Mucosa of descending colon (tissue), 3 donors: ENCODE results near the gene FIBCD1. TPM values are rescaled to one million over a fixed set of nuclear protein-coding genes. Genes with fewer than 3 reads are reported as not detected.

Source experiments
- ATAC-seq: fragments of 200-7000 bp; cut with Tn5 transposase; one replicate; pipeline ENCODE4 v1.9.1; 2020; ENCODE audit warnings: mild to moderate bottlenecking, moderate library complexity
- DNase-seq, 3 donors: peaks; one replicate each; pipeline ENCODE4 v3.0.0-alpha.2; 2020
- H3K36me3 ChIP-seq: fragments of 200-600 bp; one replicate; pipeline ENCODE4 v1.8.0; 2021; ENCODE audit warnings: low read depth, mild to moderate bottlenecking
- H3K4me1 ChIP-seq: fragments of 200-600 bp; one replicate; pipeline ENCODE4 v1.8.0; 2021; ENCODE audit warnings: low read depth, mild to moderate bottlenecking
- H3K4me3 ChIP-seq: fragments of 200-600 bp; one replicate; pipeline ENCODE4 v1.8.0; 2021; ENCODE audit warnings: mild to moderate bottlenecking
- H3K9me3 ChIP-seq: fragments of 200-600 bp; one replicate; pipeline ENCODE4 v1.8.0; 2021; ENCODE audit warnings: mild to moderate bottlenecking
- CTCF ChIP-seq: fragments of 200-600 bp; IDR thresholded peaks from one replicate; pipeline ENCODE4 v1.8.0; 2022; ENCODE audit warnings: antibody characterized with exemption, mild to moderate bottlenecking
- intact Hi-C, 2 donors: fragments of 100-400 bp; cut with DNase I in 1 of 2; cut with micrococcal nuclease in 1 of 2; formaldehyde crosslinking; loops; one replicate each; pipeline versions ENCODE4 v1.11.0 to v1.11.1; 2022; cut with DNase I, micrococcal nuclease
- total RNA-seq, 3 donors: library from RNA; stranded (reverse); fragmentation: NEBNext Ultra II Directional in 2 of 3; extraction: Animal tissue kit (Norgen Biotek cat#: 25700) in 2 of 3; gene quantifications; one replicate each; pipeline versions ENCODE4 v1.2.1 to v1.2.4, GENCODE V29; 2021 to 2023
- donor health status: DM: no; HTN: no; CAD: no; lungs with moderate emphysema.
- donor health status: DM: no; HTN: no; CAD: no.
- donor health status: DM: no; HTN: yes; CAD: no.

The FIBCD1 gene
- total RNA-seq, 3 donors from 2014 or later: 2.6 to 10.7 (median 7.3) TPM

- no peak overlapping the region for H3K4me3 ChIP-seq
These were observed 60.8 kb downstream of the FIBCD1 start for GRCh38 chr9:130878295-130878694.

GRCh38 chr9:130877300-130877699, 61.7 kb downstream of the FIBCD1 start:
- H3K36me3 ChIP-seq: peaks cover 23% of the 10 kb centered on the region
- DNase-seq (no peak), ATAC-seq (no peak)
- H3K9me3 ChIP-seq: no peaks in the 10 kb centered on the region
- TF ChIP-seq CTCF: no peak
- H3K4me3 ChIP-seq: no peak overlapping the region
- peaks cover 13% of the 10 kb centered on the region for H3K4me1 ChIP-seq
- intact Hi-C loops: no loop called here

More at GRCh38 chr9:130878295-130878694, 60.8 kb downstream of the FIBCD1 start:
- H3K4me1 ChIP-seq: peaks cover 4% of the 10 kb centered on the region
- ATAC-seq (no peak), DNase-seq (no peak)
- H3K36me3 ChIP-seq: peaks cover 28% of the 10 kb centered on the region
- no peaks in the 10 kb centered on the region for H3K9me3 ChIP-seq
- TF ChIP-seq CTCF: no peak
- intact Hi-C loops: no loop called here

- DNase-seq (no peak), ATAC-seq (no peak)
- intact Hi-C loops: no loop called here
- Histone ChIP-seq H3K4me1 (peaks cover 16% of the 10 kb centered on the region), H3K9me3 (no peaks in the 10 kb centered on the region), H3K36me3 (peaks cover 13% of the 10 kb centered on the region), H3K4me3 (no peak overlapping the region)
- no peak for TF ChIP-seq CTCF
These were observed 64.3 kb downstream of the FIBCD1 start for GRCh38 chr9:130874783-130875182.

- peaks cover 9% of the 10 kb centered on the region for H3K36me3 ChIP-seq
- no peak for TF ChIP-seq CTCF
- H3K4me1 ChIP-seq: peaks cover 19% of the 10 kb centered on the region
- H3K9me3 ChIP-seq: no peaks in the 10 kb centered on the region
- intact Hi-C loops: no loop called here
- no peak overlapping the region for H3K4me3 ChIP-seq
- DNase-seq: no peak
- ATAC-seq: no peak
These were observed 65.1 kb downstream of the FIBCD1 start for GRCh38 chr9:130873966-130874365.

- peak; percentile 80 to 91 (median 86) for DNase-seq
- no peak overlapping the region for H3K4me3 ChIP-seq
- no peaks in the 10 kb centered on the region for H3K9me3 ChIP-seq
- H3K36me3 ChIP-seq: peaks cover 9% of the 10 kb centered on the region
- intact Hi-C loops: no loop called here
- peak; percentile 95 for ATAC-seq
- peaks cover 24% of the 10 kb centered on the region for H3K4me1 ChIP-seq
- TF ChIP-seq CTCF: no peak
These were observed 66.0 kb downstream of the FIBCD1 start for GRCh38 chr9:130872912-130873503.

GRCh38 chr9:130872508-130872907, 66.5 kb downstream of the FIBCD1 start:
- Histone ChIP-seq H3K9me3 (no peaks in the 10 kb centered on the region), H3K36me3 (peaks cover 9% of the 10 kb centered on the region), H3K4me3 (no peak overlapping the region), H3K4me1 (peaks cover 24% of the 10 kb centered on the region)
- no peak for TF ChIP-seq CTCF
- ATAC-seq (peak; percentile 35), DNase-seq (no peak)
- intact Hi-C loops: no loop called here
